ENCODE measurements around the gene SNTG2. TPM values are rescaled to one million over a fixed set of nuclear protein-coding genes. Genes with fewer than 3 reads are reported as not detected.
A peak's percentile ranks its signal among the peaks of the same experiment; 100 is the strongest.

Gene SNTG2
- total and polyA plus RNA-seq, 4 donors, result 4.5 to 7.0 TPM; not detected in 2

GRCh38 chr2:1150724-1151511 lies 200.3 kb downstream of the SNTG2 start:
- DNase-seq (no peak), ATAC-seq (ENCODE audit: low FRiP score) (no peak)
- intact Hi-C loops (cut with DNase I), result no loop called here
- WGBS, 2 donors, result 60 to 62% methylated on average over 13 of the region's 13 CpGs
- Histone ChIP-seq H3K4me1 (ENCODE audit: control insufficient read depth in 1 of 2, insufficient read depth in 2 of 2, low read length in 2 of 2) (no peaks in the 10 kb centered on the region), H3K27me3 (ENCODE audit: control insufficient read depth in 1 of 2, insufficient read depth in 2 of 2, low read length in 1 of 2) (no peaks in the 10 kb centered on the region), H3K4me3 (ENCODE audit: low read length in 2 of 2) (no peak overlapping the region), H3K36me3 (ENCODE audit: control insufficient read depth in 1 of 2, insufficient read depth in 2 of 2, low read length in 1 of 2) (no peaks in the 10 kb centered on the region), H3K27ac (ENCODE audit: low read depth in 1 of 2, low read length in 2 of 2) (no peak overlapping the region), H3K9me3 (ENCODE audit: control insufficient read depth, low read length) (peaks cover 2% of the 10 kb centered on the region)

DNA sequence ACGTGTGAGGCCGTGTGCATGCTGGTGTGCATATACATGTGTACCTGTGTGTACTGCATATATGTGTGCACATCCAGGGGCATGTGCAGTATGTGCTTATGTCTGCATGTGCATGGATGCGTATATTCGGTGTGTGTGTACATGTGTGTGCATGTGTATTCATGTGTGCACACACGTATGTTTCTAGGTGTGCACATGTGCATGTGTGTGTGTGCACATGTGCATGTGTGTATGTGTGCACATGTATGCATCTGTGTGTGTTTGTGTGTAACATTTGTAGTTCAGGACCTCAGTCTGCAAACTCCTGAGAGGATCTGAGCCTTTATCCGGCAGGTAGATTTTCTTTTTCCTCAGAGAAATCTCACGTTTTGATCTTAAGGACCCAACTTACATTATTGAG lies 201.7 kb downstream of the SNTG2 start:
- no peaks in the 10 kb centered on the region for H3K36me3 ChIP-seq (ENCODE audit: control insufficient read depth in 1 of 2, insufficient read depth in 2 of 2, low read length in 1 of 2)
- no peaks in the 10 kb centered on the region for H3K4me1 ChIP-seq (ENCODE audit: control insufficient read depth in 1 of 2, insufficient read depth in 2 of 2, low read length in 2 of 2)
- H3K9me3 ChIP-seq (ENCODE audit: control insufficient read depth, low read length), result peaks cover 2% of the 10 kb centered on the region
- intact Hi-C loops (cut with DNase I), result no loop called here
- no peak overlapping the region for H3K27ac ChIP-seq (ENCODE audit: low read depth in 1 of 2, low read length in 2 of 2)
- WGBS, 2 donors, result 82 to 83% methylated on average over 7 of the region's 7 CpGs
- no peak for DNase-seq
- H3K4me3 ChIP-seq (ENCODE audit: low read length in 2 of 2), result no peak overlapping the region
- H3K27me3 ChIP-seq (ENCODE audit: control insufficient read depth in 1 of 2, insufficient read depth in 2 of 2, low read length in 1 of 2), result no peaks in the 10 kb centered on the region
- no peak for ATAC-seq (ENCODE audit: low FRiP score)

- ATAC-seq (ENCODE audit: low FRiP score) (no peak), DNase-seq (peak in 1 of 2 donors; percentile 74)
- H3K27ac ChIP-seq (ENCODE audit: low read depth in 1 of 2, low read length in 2 of 2), result no peak overlapping the region
- intact Hi-C loops (cut with DNase I), result no loop called here
- no peak overlapping the region for H3K4me3 ChIP-seq (ENCODE audit: low read length in 2 of 2)
- no peaks in the 10 kb centered on the region for H3K27me3 ChIP-seq (ENCODE audit: control insufficient read depth in 1 of 2, insufficient read depth in 2 of 2, low read length in 1 of 2)
- no peaks in the 10 kb centered on the region for H3K36me3 ChIP-seq (ENCODE audit: control insufficient read depth in 1 of 2, insufficient read depth in 2 of 2, low read length in 1 of 2)
- H3K9me3 ChIP-seq (ENCODE audit: control insufficient read depth, low read length), result peaks cover 2% of the 10 kb centered on the region
- H3K4me1 ChIP-seq (ENCODE audit: control insufficient read depth in 1 of 2, insufficient read depth in 2 of 2, low read length in 2 of 2), result no peaks in the 10 kb centered on the region
- WGBS, 2 donors, result 59 to 62% methylated on average over 9 of the region's 9 CpGs
Observed at GRCh38 chr2:1153920-1154319, 203.3 kb downstream of the SNTG2 start.

- ATAC-seq (ENCODE audit: low FRiP score) (no peak), DNase-seq (no peak)
- Histone ChIP-seq H3K27ac (ENCODE audit: low read depth in 1 of 2, low read length in 2 of 2) (no peak overlapping the region), H3K36me3 (ENCODE audit: control insufficient read depth in 1 of 2, insufficient read depth in 2 of 2, low read length in 1 of 2) (no peaks in the 10 kb centered on the region), H3K9me3 (ENCODE audit: control insufficient read depth, low read length) (peaks cover 2% of the 10 kb centered on the region), H3K4me1 (ENCODE audit: control insufficient read depth in 1 of 2, insufficient read depth in 2 of 2, low read length in 2 of 2) (no peaks in the 10 kb centered on the region), H3K27me3 (ENCODE audit: control insufficient read depth in 1 of 2, insufficient read depth in 2 of 2, low read length in 1 of 2) (no peaks in the 10 kb centered on the region), H3K4me3 (ENCODE audit: low read length in 2 of 2) (no peak overlapping the region)
- intact Hi-C loops (cut with DNase I), result no loop called here
- 88 to 90% methylated on average over 4 of the region's 4 CpGs for WGBS, 2 donors
Observed at GRCh38 chr2:1154710-1155594, 204.3 kb downstream of the SNTG2 start.

DNA sequence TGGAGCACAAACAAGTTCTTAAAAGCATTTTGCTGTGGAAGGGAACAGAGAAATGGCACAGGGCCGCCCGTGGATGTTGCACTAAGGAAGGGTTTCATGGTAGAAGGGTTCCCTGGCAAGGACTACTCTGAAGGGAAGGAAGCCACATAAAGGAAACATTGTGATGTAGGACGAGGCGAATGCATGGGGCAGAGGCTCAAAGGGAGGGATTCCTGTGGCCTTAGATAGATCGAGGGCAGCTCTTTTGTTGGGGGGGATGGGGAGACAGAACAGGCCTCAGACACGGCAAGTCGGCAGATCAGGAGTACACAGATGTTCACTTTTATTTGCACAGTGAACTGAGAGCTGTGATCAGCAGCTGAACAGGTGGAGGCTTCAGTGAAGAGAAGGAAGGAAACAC lies 205.4 kb downstream of the SNTG2 start:
- ATAC-seq (ENCODE audit: low FRiP score) (no peak), DNase-seq (no peak)
- H3K9me3 ChIP-seq (ENCODE audit: control insufficient read depth, low read length), result peaks cover 2% of the 10 kb centered on the region
- no peaks in the 10 kb centered on the region for H3K27me3 ChIP-seq (ENCODE audit: control insufficient read depth in 1 of 2, insufficient read depth in 2 of 2, low read length in 1 of 2)
- no peaks in the 10 kb centered on the region for H3K4me1 ChIP-seq (ENCODE audit: control insufficient read depth in 1 of 2, insufficient read depth in 2 of 2, low read length in 2 of 2)
- intact Hi-C loops (cut with DNase I), result no loop called here
- WGBS, 2 donors, result 83% methylated on average over 7 of the region's 7 CpGs
- H3K4me3 ChIP-seq (ENCODE audit: low read length in 2 of 2), result no peak overlapping the region
- H3K27ac ChIP-seq (ENCODE audit: low read depth in 1 of 2, low read length in 2 of 2), result no peak overlapping the region
- no peaks in the 10 kb centered on the region for H3K36me3 ChIP-seq (ENCODE audit: control insufficient read depth in 1 of 2, insufficient read depth in 2 of 2, low read length in 1 of 2)

DNA sequence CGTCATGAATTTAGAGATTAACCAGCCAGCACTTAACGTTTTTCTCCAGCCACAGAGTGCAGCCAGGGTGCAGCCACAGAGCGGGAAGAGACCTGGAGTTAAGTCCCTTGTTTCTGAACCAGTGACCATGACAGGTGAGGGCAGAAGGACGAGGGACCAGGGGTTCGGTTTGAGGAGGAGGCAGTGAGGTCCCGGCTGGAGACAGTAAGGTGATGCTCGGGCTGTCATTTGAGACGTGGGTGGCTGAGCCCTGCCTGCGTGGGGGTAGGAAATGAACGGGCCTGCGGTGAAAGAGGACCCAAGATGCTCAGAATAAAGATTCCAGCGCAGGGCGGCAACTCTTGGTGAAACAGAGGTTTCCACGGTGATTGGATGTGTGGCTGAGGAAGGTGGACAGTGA lies 205.9 kb downstream of the SNTG2 start:
- WGBS, 2 donors, result 66 to 68% methylated on average over 14 of the region's 14 CpGs
- Histone ChIP-seq H3K27me3 (ENCODE audit: control insufficient read depth in 1 of 2, insufficient read depth in 2 of 2, low read length in 1 of 2) (no peaks in the 10 kb centered on the region), H3K36me3 (ENCODE audit: control insufficient read depth in 1 of 2, insufficient read depth in 2 of 2, low read length in 1 of 2) (no peaks in the 10 kb centered on the region), H3K4me1 (ENCODE audit: control insufficient read depth in 1 of 2, insufficient read depth in 2 of 2, low read length in 2 of 2) (no peaks in the 10 kb centered on the region), H3K27ac (ENCODE audit: low read depth in 1 of 2, low read length in 2 of 2) (no peak overlapping the region), H3K4me3 (ENCODE audit: low read length in 2 of 2) (no peak overlapping the region), H3K9me3 (ENCODE audit: control insufficient read depth, low read length) (peaks cover 2% of the 10 kb centered on the region)
- intact Hi-C loops (cut with DNase I), result no loop called here
- DNase-seq (no peak), ATAC-seq (ENCODE audit: low FRiP score) (no peak)

GRCh38 chr2:1157107-1157506 lies 206.5 kb downstream of the SNTG2 start:
- Histone ChIP-seq H3K27ac (ENCODE audit: low read depth in 1 of 2, low read length in 2 of 2) (no peak overlapping the region), H3K9me3 (ENCODE audit: control insufficient read depth, low read length) (peaks cover 2% of the 10 kb centered on the region), H3K4me3 (ENCODE audit: low read length in 2 of 2) (no peak overlapping the region), H3K36me3 (ENCODE audit: control insufficient read depth in 1 of 2, insufficient read depth in 2 of 2, low read length in 1 of 2) (no peaks in the 10 kb centered on the region), H3K27me3 (ENCODE audit: control insufficient read depth in 1 of 2, insufficient read depth in 2 of 2, low read length in 1 of 2) (no peaks in the 10 kb centered on the region), H3K4me1 (ENCODE audit: control insufficient read depth in 1 of 2, insufficient read depth in 2 of 2, low read length in 2 of 2) (no peaks in the 10 kb centered on the region)
- 85 to 88% methylated on average over 15 of the region's 15 CpGs for WGBS, 2 donors
- ATAC-seq (ENCODE audit: low FRiP score), result no peak
- no peak for DNase-seq
- intact Hi-C loops (cut with DNase I), result no loop called here

- H3K27ac ChIP-seq (ENCODE audit: low read depth in 1 of 2, low read length in 2 of 2), result no peak overlapping the region
- no peaks in the 10 kb centered on the region for H3K9me3 ChIP-seq (ENCODE audit: control insufficient read depth, low read length)
- H3K4me1 ChIP-seq (ENCODE audit: control insufficient read depth in 1 of 2, insufficient read depth in 2 of 2, low read length in 2 of 2), result no peaks in the 10 kb centered on the region
- intact Hi-C loops (cut with DNase I), result no loop called here
- WGBS, 2 donors, result 80 to 81% methylated on average over 9 of the region's 9 CpGs
- no peaks in the 10 kb centered on the region for H3K27me3 ChIP-seq (ENCODE audit: control insufficient read depth in 1 of 2, insufficient read depth in 2 of 2, low read length in 1 of 2)
- no peaks in the 10 kb centered on the region for H3K36me3 ChIP-seq (ENCODE audit: control insufficient read depth in 1 of 2, insufficient read depth in 2 of 2, low read length in 1 of 2)
- no peak for ATAC-seq (ENCODE audit: low FRiP score)
- no peak overlapping the region for H3K4me3 ChIP-seq (ENCODE audit: low read length in 2 of 2)
- no peak for DNase-seq
Observed at GRCh38 chr2:1159013-1159412, 208.4 kb downstream of the SNTG2 start.

DNA sequence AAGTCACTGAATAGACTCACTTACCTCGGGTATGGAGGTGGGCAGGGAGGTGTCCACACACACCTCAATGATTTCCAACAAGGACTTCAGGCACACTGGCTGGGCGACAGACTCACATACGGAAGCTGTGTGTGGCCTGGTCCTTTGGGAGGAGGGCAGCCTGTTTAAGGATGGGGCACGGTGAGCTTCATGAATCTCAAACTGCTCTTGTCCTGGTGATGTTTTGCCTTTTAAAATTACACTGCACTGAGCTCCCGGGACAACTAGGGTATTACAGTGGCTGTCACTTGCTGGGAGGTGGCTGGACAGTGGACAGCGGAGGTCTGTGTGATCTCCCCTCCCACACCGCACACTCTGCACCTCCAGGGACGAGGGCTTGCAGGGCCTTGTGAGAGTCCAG lies 211.6 kb downstream of the SNTG2 start:
- Histone ChIP-seq H3K9me3 (ENCODE audit: control insufficient read depth, low read length) (no peaks in the 10 kb centered on the region), H3K27ac (ENCODE audit: low read depth in 1 of 2, low read length in 2 of 2) (no peak overlapping the region), H3K4me1 (ENCODE audit: control insufficient read depth in 1 of 2, insufficient read depth in 2 of 2, low read length in 2 of 2) (no peaks in the 10 kb centered on the region), H3K4me3 (ENCODE audit: low read length in 2 of 2) (no peak overlapping the region), H3K36me3 (ENCODE audit: control insufficient read depth in 1 of 2, insufficient read depth in 2 of 2, low read length in 1 of 2) (no peaks in the 10 kb centered on the region), H3K27me3 (ENCODE audit: control insufficient read depth in 1 of 2, insufficient read depth in 2 of 2, low read length in 1 of 2) (no peaks in the 10 kb centered on the region)
- 89 to 94% methylated on average over 8 of the region's 8 CpGs for WGBS, 2 donors
- DNase-seq (no peak), ATAC-seq (ENCODE audit: low FRiP score) (no peak)
- intact Hi-C loops (cut with DNase I), result no loop called here
